ENCODE results near the gene MEGF11.

DNA sequence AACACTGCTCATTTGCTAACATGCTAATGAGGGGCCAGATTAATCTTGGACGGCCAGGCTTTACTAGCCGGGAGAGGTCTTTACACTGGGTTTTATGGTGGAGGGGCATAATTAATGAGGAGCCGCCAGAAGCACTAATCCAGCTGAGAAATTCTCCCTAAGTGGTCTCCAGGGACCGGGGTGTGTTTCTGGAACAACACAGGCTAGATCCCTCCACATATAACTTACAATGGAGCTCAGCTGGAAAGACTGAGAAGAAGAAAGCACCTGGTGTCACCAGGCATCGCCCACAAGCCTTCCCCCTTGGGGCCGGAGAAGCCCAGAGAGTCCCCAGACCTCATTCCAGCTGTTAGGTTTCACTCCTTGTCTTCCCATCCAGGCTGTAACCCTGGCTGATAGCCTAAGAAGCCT is 127.5 kb downstream of the MEGF11 start:
- TF ChIP-seq, protein P1, sequence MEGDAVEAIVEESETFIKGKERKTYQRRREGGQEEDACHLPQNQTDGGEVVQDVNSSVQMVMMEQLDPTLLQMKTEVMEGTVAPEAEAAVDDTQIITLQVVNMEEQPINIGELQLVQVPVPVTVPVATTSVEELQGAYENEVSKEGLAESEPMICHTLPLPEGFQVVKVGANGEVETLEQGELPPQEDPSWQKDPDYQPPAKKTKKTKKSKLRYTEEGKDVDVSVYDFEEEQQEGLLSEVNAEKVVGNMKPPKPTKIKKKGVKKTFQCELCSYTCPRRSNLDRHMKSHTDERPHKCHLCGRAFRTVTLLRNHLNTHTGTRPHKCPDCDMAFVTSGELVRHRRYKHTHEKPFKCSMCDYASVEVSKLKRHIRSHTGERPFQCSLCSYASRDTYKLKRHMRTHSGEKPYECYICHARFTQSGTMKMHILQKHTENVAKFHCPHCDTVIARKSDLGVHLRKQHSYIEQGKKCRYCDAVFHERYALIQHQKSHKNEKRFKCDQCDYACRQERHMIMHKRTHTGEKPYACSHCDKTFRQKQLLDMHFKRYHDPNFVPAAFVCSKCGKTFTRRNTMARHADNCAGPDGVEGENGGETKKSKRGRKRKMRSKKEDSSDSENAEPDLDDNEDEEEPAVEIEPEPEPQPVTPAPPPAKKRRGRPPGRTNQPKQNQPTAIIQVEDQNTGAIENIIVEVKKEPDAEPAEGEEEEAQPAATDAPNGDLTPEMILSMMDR (conservative IDR thresholded peaks at IDR 0.05; ENCODE audit: low read depth, low read length) = no peak
- no peak for TF ChIP-seq EZH2phosphoT487 (IDR thresholded peaks at IDR 0.05; ENCODE audit: borderline replicate concordance, low read length)
- no peak for TF ChIP-seq EZH2 (IDR thresholded peaks at IDR 0.05; ENCODE audit: low read length, unreplicated experiment)
